Activated CD4-positive, alpha-beta T cell treated with anti-CD3 and anti-CD28 coated beads, Interleukin-2, amount 50 U/mL, for 16 hours (primary cell): Measurements from ENCODE around the gene TMEM209.
"Not testable (repeated sequence)": the region's sequence is repeated elsewhere in the genome, so short reads cannot be mapped to it uniquely, and the experiment has no call there.

ENCODE experiments used
- DNase-seq: peaks from one replicate; pipeline ENCODE4 v3.0.0-alpha.2; 2020

Gene TMEM209

GRCh38 chr7:130216750-130217149 lies 11.5 kb upstream of the TMEM209 start:
- DNase-seq: no peak

DNA sequence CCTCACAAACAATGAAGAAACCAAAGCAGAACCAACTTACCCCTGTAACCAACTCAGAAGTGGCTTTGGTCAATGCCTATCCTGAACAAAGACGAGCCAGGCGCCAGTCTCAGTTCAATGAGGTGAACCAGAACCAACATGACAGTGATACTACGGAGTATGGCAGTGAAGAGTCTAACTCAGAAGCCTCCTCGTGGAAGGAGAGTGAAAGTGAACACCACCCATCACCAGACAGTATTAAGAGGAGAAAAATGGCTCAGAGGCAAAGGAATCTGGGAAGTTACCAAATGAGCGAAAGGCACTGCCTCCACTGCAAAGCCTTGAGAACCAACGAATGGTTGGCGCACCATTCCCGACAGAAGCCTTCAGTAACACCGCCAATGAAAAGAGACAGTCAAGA lies 10.8 kb upstream of the TMEM209 start:
- DNase-seq: no peak

DNA sequence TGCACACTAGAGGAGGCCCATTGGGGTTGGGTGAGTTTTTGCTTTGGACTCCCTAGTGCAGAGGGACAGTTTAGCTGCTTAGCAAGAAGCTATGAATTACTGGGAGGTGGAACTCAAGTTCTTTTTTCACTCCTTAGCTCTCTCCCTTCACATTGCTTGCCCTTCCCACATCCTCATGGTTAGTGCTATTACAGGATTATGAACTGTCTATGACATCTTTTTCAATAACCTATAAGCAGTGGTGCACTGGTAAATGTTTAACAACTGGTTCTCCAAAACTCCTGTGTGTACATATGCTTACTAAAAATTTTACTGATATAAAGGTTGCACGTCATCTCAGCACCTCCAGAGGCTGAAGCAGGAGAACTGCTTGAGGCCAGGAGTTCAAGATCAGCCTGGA lies 8.6 kb upstream of the TMEM209 start:
- DNase-seq: no peak

GRCh38 chr7:130210181-130210935 lies 5.2 kb upstream of the TMEM209 start:
- DNase-seq: no peak

DNA sequence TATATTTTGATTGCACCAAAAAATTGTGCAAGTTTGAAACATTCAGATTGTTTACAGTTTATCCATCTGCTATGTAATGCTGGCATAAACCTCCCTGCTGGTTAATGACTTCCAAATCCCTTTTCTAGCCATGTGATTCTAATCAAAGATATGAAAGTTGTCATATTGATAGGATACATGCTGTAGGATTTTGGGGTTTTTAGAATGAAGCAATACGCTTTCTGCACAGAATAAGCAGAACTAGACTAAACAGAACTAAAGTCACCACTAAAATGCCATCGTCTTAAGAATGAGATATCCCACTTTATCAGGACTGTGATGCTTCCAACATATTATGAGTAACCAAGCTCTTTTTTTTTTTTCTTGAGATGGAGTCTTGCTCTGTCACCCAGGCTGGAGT lies 3.3 kb upstream of the TMEM209 start:
- DNase-seq: no peak

DNA sequence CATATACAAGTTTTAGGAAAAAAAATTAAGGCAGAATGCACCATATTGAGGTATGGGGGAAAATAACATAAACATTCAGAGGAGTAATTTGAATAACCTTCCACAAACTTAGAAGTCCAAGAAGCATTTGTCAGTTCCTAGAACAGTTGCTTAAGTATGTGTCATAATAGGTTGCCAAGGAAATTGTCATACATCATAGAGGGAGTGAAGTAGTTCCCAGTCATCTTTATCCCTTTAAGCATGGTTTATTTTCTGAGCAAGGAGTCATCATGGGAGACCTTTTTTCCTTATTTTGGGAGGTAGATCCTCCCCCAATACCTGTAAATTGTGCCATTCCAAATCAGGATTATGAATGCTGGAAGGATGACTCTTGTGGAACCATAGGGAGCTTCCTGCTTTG lies 2.4 kb upstream of the TMEM209 start, which contains the start of gene SSMEM1:
Gene SSMEM1 (plus strand): TSS at position 219 of the 400 bp plus-strand sequence. CDS start 51 bp downstream, at position 270.
- DNase-seq: no peak

GRCh38 chr7:130207033-130207432 lies 1.8 kb upstream of the TMEM209 start:
- no peak for DNase-seq

GRCh38 chr7:130201796-130202195 lies 3.4 kb downstream of the TMEM209 start:
- DNase-seq: no peak

DNA sequence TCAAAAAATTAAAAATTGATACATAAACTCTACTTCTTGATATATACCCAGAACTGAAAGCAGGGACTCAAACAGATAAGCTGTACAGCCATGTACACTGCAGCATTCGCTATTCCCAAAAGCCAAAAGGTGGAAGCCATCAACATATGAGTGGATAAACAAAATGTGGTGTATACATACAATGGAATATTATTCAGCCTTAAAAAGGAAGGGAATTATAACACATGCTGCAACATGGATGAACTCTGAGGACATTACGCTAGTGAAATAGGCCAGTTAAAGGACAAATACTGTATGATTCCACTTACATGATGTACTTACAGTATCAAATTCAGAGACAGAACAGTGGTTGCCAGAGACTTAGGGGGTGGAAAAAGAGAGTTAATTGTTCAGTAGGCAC lies 8.1 kb downstream of the TMEM209 start:
- DNase-seq: no peak

DNA sequence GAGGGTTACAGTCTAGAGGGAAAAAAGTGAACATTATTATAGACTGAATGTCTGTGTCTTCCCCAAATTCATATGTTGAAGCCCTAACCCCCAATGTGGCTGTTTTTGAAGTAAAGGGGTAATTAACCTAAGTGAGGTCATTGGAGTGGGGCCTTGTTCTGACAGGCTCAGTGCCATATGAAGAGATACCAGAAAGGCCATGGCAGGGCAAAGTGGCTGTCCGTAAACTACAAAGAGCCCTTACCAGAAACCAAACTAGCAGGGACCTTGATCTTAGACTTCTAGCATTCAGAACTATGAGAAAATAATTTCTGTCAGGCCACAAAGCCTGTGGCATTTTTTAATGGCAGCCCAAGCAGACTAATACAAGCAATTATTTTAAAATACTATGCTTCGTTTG lies 8.7 kb downstream of the TMEM209 start:
- DNase-seq: no peak

GRCh38 chr7:130195396-130195795 lies 9.8 kb downstream of the TMEM209 start:
- no peak for DNase-seq

GRCh38 chr7:130191791-130192190 lies 13.4 kb downstream of the TMEM209 start:
- no peak for DNase-seq

- DNase-seq: no peak
Measured at GRCh38 chr7:130189343-130189742, 15.9 kb downstream of the TMEM209 start.

GRCh38 chr7:130187360-130187759 lies 17.8 kb downstream of the TMEM209 start:
- no peak for DNase-seq

- DNase-seq: not testable (repeated sequence)
Measured at GRCh38 chr7:130184349-130184748, 20.9 kb downstream of the TMEM209 start.

GRCh38 chr7:130182990-130183389 lies 22.2 kb downstream of the TMEM209 start:
- peak; percentile 70 for DNase-seq

GRCh38 chr7:130181263-130181605 lies 24.0 kb downstream of the TMEM209 start:
- DNase-seq: no peak

- DNase-seq: peak; percentile 82
Measured at GRCh38 chr7:130180571-130181262, 24.5 kb downstream of the TMEM209 start.

DNA sequence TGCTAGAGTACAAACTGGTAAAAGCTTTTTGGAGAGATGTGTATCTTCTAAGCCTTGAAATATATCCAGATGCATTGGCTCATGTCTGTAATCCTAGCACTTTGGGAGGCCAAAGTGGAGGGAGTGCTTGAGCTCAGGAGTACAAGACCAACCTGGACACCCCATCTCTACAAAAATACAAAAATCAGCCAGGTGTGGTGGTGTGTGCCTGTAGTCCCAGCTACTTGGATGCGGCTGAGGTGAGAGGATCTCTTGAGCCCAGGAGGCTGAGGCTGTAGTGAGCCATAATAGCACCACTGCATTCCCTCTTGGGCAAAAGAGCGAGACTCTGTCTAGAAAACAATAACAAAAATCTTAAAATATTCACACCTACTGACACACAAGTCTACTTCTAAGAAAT lies 25.6 kb downstream of the TMEM209 start:
- no peak for DNase-seq

- DNase-seq: no peak
Measured at GRCh38 chr7:130178251-130178650, 27.0 kb downstream of the TMEM209 start.

DNA sequence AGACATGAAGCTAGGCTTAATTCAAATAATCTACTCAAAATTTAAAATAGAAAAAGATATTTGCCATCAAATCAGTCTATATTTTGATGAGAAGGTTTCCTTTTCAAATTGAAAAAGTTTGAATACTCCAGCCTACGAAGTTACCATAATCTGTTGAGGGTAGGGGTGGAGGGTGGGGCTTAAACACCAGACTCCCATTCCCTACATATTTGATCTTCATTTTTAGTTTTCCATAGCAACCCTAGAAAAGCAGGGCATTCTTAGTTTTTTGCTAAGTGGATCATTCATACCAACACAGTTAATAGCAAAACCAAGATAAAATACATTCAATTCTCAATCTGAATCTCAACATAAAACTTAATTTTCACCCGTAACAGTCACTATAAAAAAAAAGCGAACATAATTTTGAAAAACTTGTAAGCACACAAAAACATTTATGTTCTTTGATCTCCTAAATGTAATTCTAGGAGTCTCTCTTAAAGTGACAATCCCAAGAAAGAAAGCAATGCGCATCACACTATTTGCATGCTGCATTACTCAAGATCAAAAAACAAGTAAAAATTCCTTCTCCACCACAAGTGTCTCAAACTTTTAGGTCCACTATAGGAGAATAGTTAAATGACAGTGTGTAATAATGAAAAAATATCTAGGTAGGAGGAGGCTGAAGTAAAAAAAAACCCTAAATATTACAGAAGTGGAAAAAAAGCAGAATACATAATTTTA lies 30.8 kb downstream of the TMEM209 start:
- DNase-seq: no peak

DNA sequence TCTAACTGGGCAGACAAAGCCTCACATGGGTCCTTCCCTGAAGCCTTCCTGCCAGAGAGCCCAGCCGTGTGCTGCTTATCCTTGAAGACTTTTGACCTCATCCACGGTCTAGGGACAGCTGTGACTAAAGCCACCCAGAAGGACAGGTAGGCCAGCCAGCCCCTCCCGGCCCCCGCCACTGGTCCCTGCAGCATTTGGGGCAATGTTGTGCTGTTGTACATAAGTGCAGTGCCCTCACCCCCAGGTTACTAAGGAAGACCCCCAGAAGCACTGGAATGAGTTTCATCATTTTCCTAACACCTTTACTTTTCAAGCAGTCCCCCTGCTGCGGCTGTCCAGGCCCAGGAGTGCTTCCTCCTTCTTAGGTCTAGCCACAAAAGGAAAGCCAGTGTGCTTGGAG lies 43.0 kb downstream of the TMEM209 start:
- DNase-seq: no peak

GRCh38 chr7:130160455-130160854 lies 44.8 kb downstream of the TMEM209 start:
- no peak for DNase-seq

DNA sequence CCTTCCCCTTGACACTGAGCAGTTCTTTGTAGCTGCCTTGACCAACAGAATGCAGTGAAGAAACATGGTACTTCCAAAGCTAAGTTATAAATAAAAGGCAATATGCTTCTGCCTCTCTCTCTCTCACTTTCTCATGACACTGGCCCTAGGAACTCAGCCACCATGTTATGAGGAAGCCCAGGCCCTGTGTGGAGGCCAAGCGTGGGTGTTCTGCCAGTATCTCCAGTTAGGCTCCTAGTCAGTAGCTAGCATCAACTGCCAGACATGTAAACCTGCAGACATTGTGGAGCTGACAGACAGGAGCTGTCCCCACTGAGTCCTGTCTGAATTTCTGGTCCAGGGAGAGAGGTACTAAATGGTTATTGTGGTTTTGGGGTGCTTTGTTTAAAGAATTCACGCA lies 45.2 kb downstream of the TMEM209 start:
- no peak for DNase-seq
